GM12878 (cell line): Measurements from ENCODE around the gene RABEP2. TPM values are rescaled to one million over a fixed set of nuclear protein-coding genes. Genes with fewer than 3 reads are reported as not detected.

Source experiments
- ATAC-seq: fragments of 200-7000 bp; cut with Tn5 transposase; 3 replicates; pipeline ENCODE4 v1.9.1; 2020; ENCODE audit warnings: mild to moderate bottlenecking, moderate library complexity
- BruUV-seq: library from RNA; stranded (reverse); fragments of 400-500 nt; replicated peaks from 2 replicates; lab custom pipeline; 2021; lab: Mats Ljungman, UMichigan
- CTCF ChIA-PET: fragments of 300-600 bp; sonication (Branson Sonifier 250); formaldehyde crosslinking; extraction: SDS; loops from one replicate; lab custom pipeline; 2021; ENCODE audit warnings: inconsistent platforms; lab: Yijun Ruan, JAX
- POLR2A ChIA-PET: fragments of 350-600 bp; formaldehyde crosslinking; extraction: SDS; loops from one replicate; lab custom pipeline; 2021; ENCODE audit warnings: inconsistent platforms; lab: Charles Lee
- RAD21 ChIA-PET: fragments of 300-600 bp; sonication (Branson Sonifier 250); formaldehyde crosslinking; loops from one replicate; lab custom pipeline; 2023; ENCODE audit warnings: antibody characterized with exemption; ENCODE audit not compliant: unreplicated experiment; lab: Charles Lee
- SMC1A ChIA-PET: fragments of 300-600 bp; sonication (Branson Sonifier 250); formaldehyde crosslinking; loops from one replicate; lab custom pipeline; 2023; ENCODE audit not compliant: unreplicated experiment, uncharacterized antibody; lab: Charles Lee
- DNase-seq: peaks from one replicate; pipeline ENCODE4 v3.0.0-alpha.2; 2011; ENCODE audit warnings: low read depth, low spot score
- FAIRE-seq: peaks from 3 replicates; lab custom pipeline; 2011; peaks lifted over from hg19 to GRCh38; lab: Jason Lieb, UNC
- H2AFZ ChIP-seq: 2 replicates; pipeline ENCODE4 v1.6.0; 2011; ENCODE audit warnings: low read depth, low read length, control low read depth; ENCODE audit not compliant: control insufficient read depth
- H3K27ac ChIP-seq: 2 replicates; pipeline ENCODE4 v1.5.1; 2011; ENCODE audit warnings: control low read depth; ENCODE audit not compliant: control insufficient read depth, insufficient read depth
- H3K27me3 ChIP-seq, 2 experiments: replicated peaks in 1 of 2; 2 replicates each; pipeline versions ENCODE4 v1.6.0 to v1.6.1; 2011; ENCODE audit warnings: low read length in 1 of 2; ENCODE audit not compliant: control insufficient read depth in 2 of 2, insufficient read depth in 2 of 2
- H3K36me3 ChIP-seq, 2 experiments: 2 replicates each; pipeline ENCODE4 v1.5.1; 2011; ENCODE audit warnings: low read length in 1 of 2; ENCODE audit not compliant: control insufficient read depth in 2 of 2, insufficient read depth in 2 of 2
- H3K4me1 ChIP-seq: 2 replicates; pipeline ENCODE4 v1.6.1; 2011; ENCODE audit warnings: mild to moderate bottlenecking, low read length, moderate library complexity, mixed read lengths; ENCODE audit not compliant: control insufficient read depth, insufficient read depth
- H3K4me2 ChIP-seq: 2 replicates; pipeline ENCODE4 v1.6.0; 2011; ENCODE audit warnings: control low read depth; ENCODE audit not compliant: control insufficient read depth, insufficient read depth
- H3K4me3 ChIP-seq: fragments of 200-600 bp; sonication (generic); 2 replicates; pipeline ENCODE4 v1.5.1; 2016
- H3K79me2 ChIP-seq: 2 replicates; pipeline ENCODE4 v1.6.0; 2011; ENCODE audit warnings: low read length; ENCODE audit not compliant: control insufficient read depth, insufficient read depth
- H3K9ac ChIP-seq: 2 replicates; pipeline ENCODE4 v1.8.0; 2011; ENCODE audit warnings: low read length, control low read depth, mixed read lengths; ENCODE audit not compliant: control insufficient read depth, insufficient read depth
- H3K9me3 ChIP-seq: replicated peaks from 3 replicates; pipeline ENCODE4 v1.5.1; 2011; ENCODE audit warnings: mild to moderate bottlenecking, low read length; ENCODE audit not compliant: control insufficient read depth, insufficient read depth
- H4K20me1 ChIP-seq: 2 replicates; pipeline ENCODE4 v1.6.0; 2011; ENCODE audit not compliant: control insufficient read depth, insufficient read depth
- BCL11A ChIP-seq: IDR thresholded peaks from 2 replicates; pipeline ENCODE4 v1.6.1; 2011; ENCODE audit warnings: low read depth, low read length
- CHD2 ChIP-seq: IDR thresholded peaks from 2 replicates; pipeline ENCODE4 v1.6.1; 2011; ENCODE audit warnings: low read depth, low read length, improper control_type of control experiment, borderline replicate concordance
- CHD4 ChIP-seq: fragments of 200-600 bp; sonication (generic); IDR thresholded peaks from 2 replicates; pipeline ENCODE4 v1.6.1; 2016; ENCODE audit warnings: mild to moderate bottlenecking
- EED ChIP-seq: sonication (generic); IDR thresholded peaks from 2 replicates; pipeline ENCODE4 v1.6.1; 2016; ENCODE audit warnings: antibody characterized with exemption, low read depth
- ETV6 ChIP-seq, 2 experiments: fragments of 450-650 bp in 1 of 2; IDR thresholded peaks in 1 of 2; conservative IDR thresholded peaks in 1 of 2; 2 replicates each; pipeline ENCODE4 v1.6.1; 2014; ENCODE audit warnings: antibody characterized with exemption in 1 of 2, borderline replicate concordance in 1 of 2, low read depth in 1 of 2, mild to moderate bottlenecking in 1 of 2, moderate library complexity in 1 of 2
- EZH2 ChIP-seq: IDR thresholded peaks from 2 replicates; pipeline ENCODE4 v1.6.1; 2012; ENCODE audit warnings: low read depth, mild to moderate bottlenecking, control low read depth, inconsistent platforms, low read length, borderline replicate concordance; ENCODE audit not compliant: control insufficient read depth
- HDGF ChIP-seq: fragments of 450-650 bp; IDR thresholded peaks from 2 replicates; pipeline ENCODE4 v1.6.1; 2016; ENCODE audit warnings: antibody characterized with exemption
- KLF5 ChIP-seq: fragments of 450-650 bp; IDR thresholded peaks from 2 replicates; pipeline ENCODE4 v1.6.1; 2014; ENCODE audit warnings: mild to moderate bottlenecking; ENCODE audit not compliant: partially characterized antibody
- MLLT1 ChIP-seq: fragments of 450-650 bp; IDR thresholded peaks from 2 replicates; pipeline ENCODE4 v1.6.1; 2016; ENCODE audit warnings: mild to moderate bottlenecking
- NFYA ChIP-seq: IDR thresholded peaks from 2 replicates; pipeline ENCODE4 v1.6.1; 2011; ENCODE audit warnings: low read depth, mild to moderate bottlenecking, low read length, improper control_type of control experiment, borderline replicate concordance
- NR2F1 ChIP-seq: fragments of 450-650 bp; conservative IDR thresholded peaks from 2 replicates; pipeline ENCODE4 v1.6.1; 2017; ENCODE audit warnings: mild to moderate bottlenecking
- RAD21 ChIP-seq: IDR thresholded peaks from 2 replicates; pipeline ENCODE4 v1.6.1; 2011; ENCODE audit warnings: mild to moderate bottlenecking, low read depth, low read length, moderate library complexity; ENCODE audit not compliant: insufficient read depth
- SIN3A ChIP-seq: IDR thresholded peaks from 2 replicates; pipeline ENCODE4 v1.6.1; 2012; ENCODE audit warnings: low read depth, low read length, improper control_type of control experiment
- SPI1 ChIP-seq: IDR thresholded peaks from 2 replicates; pipeline ENCODE4 v1.6.1; 2011; ENCODE audit warnings: low read depth, mild to moderate bottlenecking, low read length, moderate library complexity, borderline replicate concordance; ENCODE audit not compliant: insufficient read depth
- SRF ChIP-seq, 2 experiments: IDR thresholded peaks; 2 replicates each; pipeline ENCODE4 v1.6.1; 2011; ENCODE audit warnings: low read depth in 2 of 2, low read length in 2 of 2, mild to moderate bottlenecking in 1 of 2, moderate library complexity in 1 of 2
- STAT1 ChIP-seq: fragments of 450-650 bp; conservative IDR thresholded peaks from 2 replicates; pipeline ENCODE4 v1.6.1; 2014; ENCODE audit warnings: antibody characterized with exemption, mild to moderate bottlenecking
- TBL1XR1 ChIP-seq: IDR thresholded peaks from 2 replicates; pipeline ENCODE4 v1.6.1; 2012; ENCODE audit warnings: low read depth, low read length, improper control_type of control experiment
- USF1 ChIP-seq: IDR thresholded peaks from 2 replicates; pipeline ENCODE4 v1.6.1; 2011; ENCODE audit warnings: borderline replicate concordance, low read depth, mild to moderate bottlenecking, moderate library complexity, mixed read lengths, low read length; ENCODE audit not compliant: insufficient read depth; ENCODE audit errors: extremely low read length
- ZNF24 ChIP-seq: fragments of 450-650 bp; IDR thresholded peaks from 2 replicates; pipeline ENCODE4 v1.6.1; 2017; ENCODE audit warnings: antibody characterized with exemption, mild to moderate bottlenecking
- WGBS: methylation state at CpG from one replicate; pipeline ENCODE4 v1.1.6; 2016; ENCODE audit warnings: low lambda C conversion rate; ENCODE audit not compliant: insufficient replicate concordance, insufficient coverage; ENCODE audit errors: missing lambda C conversion rate; 5-methylcytosine and 5-hydroxymethylcytosine counted together
- in situ Hi-C: fragments of 300-500 bp; cut with MboI; formaldehyde crosslinking; loops from 9 replicates; pipeline ENCODE4 v1.14.3; 2018; ENCODE audit warnings: mixed read lengths
- intact Hi-C: fragments of 100-400 bp; cut with micrococcal nuclease; formaldehyde crosslinking; loops from one replicate; pipeline ENCODE4 v1.14.2; 2022; ENCODE audit not compliant: unreplicated experiment
- polyA plus RNA-seq, 11 experiments: library from polyadenylated mRNA; depleted of rRNA in 4 of 11; unstranded in 6 of 11; stranded (reverse) in 5 of 11; fragments of >200 nt; fragmentation: Nextera tagmentation in 4 of 11; fragmentation: Illumina TruSeq in 1 of 11; extraction: Ambion mirVana in 4 of 11; extraction: Trizol in 1 of 11; gene quantifications; 1 replicate in 1 of 11; 2 replicates in 10 of 11; pipeline versions ENCODE4 v1.2.1 to v1.2.3, GENCODE V29; 2011 to 2016; ENCODE audit warnings: inconsistent platforms in 2 of 11, missing spikeins in 2 of 11, low read depth in 1 of 11
- total RNA-seq, 4 experiments: library from RNA; depleted of rRNA in 3 of 4; stranded (reverse); fragments of >200 nt in 3 of 4; fragmentation: Illumina TruSeq in 1 of 4; extraction: Trizol in 1 of 4; gene quantifications; 2 replicates each; pipeline versions ENCODE4 v1.2.1 to v1.2.3, GENCODE V29; 2013 to 2021
- TF ChIP-seq, protein P1 (sequence below): IDR thresholded peaks from 2 replicates; pipeline ENCODE4 v1.6.1; 2012; ENCODE audit warnings: low read depth, low read length, improper control_type of control experiment

RABEP2 gene
- total and polyA plus RNA-seq, 10 of the 15 experiments (the other 5 are each of a cell fraction or from before 2014, with no cell fraction given), result 0.47 to 33.2 (median 18.6) TPM

DNA sequence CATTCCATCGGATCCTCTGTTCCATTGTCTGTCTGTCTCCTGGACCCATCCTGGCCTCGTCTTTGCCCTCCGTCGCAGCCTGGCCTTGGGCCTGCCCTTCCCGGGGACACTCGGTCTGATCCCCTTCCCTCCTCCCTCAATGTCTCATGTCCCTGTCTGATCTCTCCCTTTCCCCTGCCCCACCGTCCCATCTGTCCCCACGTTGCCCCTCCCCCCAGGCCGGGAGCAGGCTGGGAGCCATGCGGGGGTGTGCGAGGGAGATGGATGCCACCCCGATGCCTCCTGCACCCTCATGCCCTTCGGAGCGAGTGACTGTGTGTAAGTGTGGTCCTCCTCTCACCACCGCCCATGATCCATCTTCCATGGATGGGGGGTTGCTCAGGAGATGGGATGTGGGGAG is 52.1 kb downstream of the RABEP2 start (continued):
- no peak for TF ChIP-seq CHD2
- TF ChIP-seq TBL1XR1, result no peak
- TF ChIP-seq EED, result no peak
- TF ChIP-seq, all 136 proteins: peak for 0

DNA sequence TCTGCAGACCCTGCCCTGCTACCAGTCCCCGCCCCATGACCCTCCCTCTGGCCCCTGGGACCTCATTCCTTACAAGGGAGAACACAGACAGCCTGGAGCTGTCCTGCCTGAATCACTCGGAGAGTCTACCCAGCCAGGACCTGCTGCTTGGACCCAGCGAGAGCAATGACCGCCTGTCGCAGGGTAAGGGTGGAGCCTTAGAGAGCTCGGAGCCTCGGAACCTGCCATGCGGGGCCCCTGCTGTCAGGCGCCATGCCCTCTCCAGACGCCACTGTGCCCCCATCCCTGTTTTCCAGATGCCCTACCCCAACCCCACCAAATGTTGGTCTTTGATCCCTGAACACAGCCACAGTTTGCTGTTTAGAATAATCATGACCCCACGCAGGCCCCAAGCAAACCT is 55.8 kb downstream of the RABEP2 start:
- ATAC-seq (no peak), FAIRE-seq (no peak)
- 92% methylated on average over 11 of the region's 11 CpGs for WGBS

More for the DNA sequence above, 55.8 kb downstream of the RABEP2 start:
- TF ChIP-seq SPI1, result no peak
- no peak for TF ChIP-seq NFYA
- no peak for TF ChIP-seq CHD4
- TF ChIP-seq, protein P1, sequence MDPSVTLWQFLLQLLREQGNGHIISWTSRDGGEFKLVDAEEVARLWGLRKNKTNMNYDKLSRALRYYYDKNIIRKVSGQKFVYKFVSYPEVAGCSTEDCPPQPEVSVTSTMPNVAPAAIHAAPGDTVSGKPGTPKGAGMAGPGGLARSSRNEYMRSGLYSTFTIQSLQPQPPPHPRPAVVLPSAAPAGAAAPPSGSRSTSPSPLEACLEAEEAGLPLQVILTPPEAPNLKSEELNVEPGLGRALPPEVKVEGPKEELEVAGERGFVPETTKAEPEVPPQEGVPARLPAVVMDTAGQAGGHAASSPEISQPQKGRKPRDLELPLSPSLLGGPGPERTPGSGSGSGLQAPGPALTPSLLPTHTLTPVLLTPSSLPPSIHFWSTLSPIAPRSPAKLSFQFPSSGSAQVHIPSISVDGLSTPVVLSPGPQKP, result no peak
- TF ChIP-seq RAD21, result no peak
- TF ChIP-seq MLLT1, result no peak
- no peak for TF ChIP-seq EZH2
- TF ChIP-seq ETV6 (conservative IDR thresholded peaks at IDR 0.05 in 1 of 2, IDR thresholded peaks at IDR 0.05 in 1 of 2; ENCODE audit: borderline replicate concordance in 1 of 2, low read depth in 1 of 2), result no peak
- TF ChIP-seq ZNF24, result no peak
- TF ChIP-seq HDGF, result no peak
- TF ChIP-seq USF1, result no peak
- TF ChIP-seq SRF (IDR thresholded peaks at IDR 0.05; ENCODE audit: low read depth in 2 of 2, low read length in 2 of 2), result no peak
- no peak for TF ChIP-seq BCL11A
- no peak for TF ChIP-seq NR2F1
- TF ChIP-seq EED, result no peak
- no peak for TF ChIP-seq KLF5
- TF ChIP-seq STAT1, result no peak
- no peak for TF ChIP-seq SIN3A
- Histone ChIP-seq H3K36me3 (peaks cover 18% of the 10 kb centered on the region in 2 experiments), H3K27me3 (no peaks in the 10 kb centered on the region), H3K4me3 (no peak overlapping the region), H2AFZ (no peak overlapping the region), H3K79me2 (peaks cover 9% of the 10 kb centered on the region), H3K9me3 (no peaks in the 10 kb centered on the region), H3K27ac (no peak overlapping the region), H3K4me2 (no peak overlapping the region), H4K20me1 (no peaks in the 10 kb centered on the region), H3K9ac (no peak overlapping the region), H3K4me1 (peaks cover 6% of the 10 kb centered on the region)
- RAD21 ChIA-PET, result no interaction called here
- CTCF ChIA-PET, result interaction anchor here (1.6 to 8.1 kb wide), 2 partner anchors 23 to 76 kb away, joined by 3 to 124 read pairs; partner anchors contain the start of gene TUFM
- SMC1A ChIA-PET, result interaction anchor here (1.4 to 2.4 kb wide), 2 partner anchors 64 to 77 kb away, joined by 4 to 15 read pairs; no protein-coding TSS in a partner anchor
- DNase-seq, result no peak
- in situ Hi-C loops (no loop called here), intact Hi-C loops (no loop called here)
- POLR2A ChIA-PET, result no interaction called here
- no TSS peak for BruUV-seq
